Stimulated activated naive CD8-positive, alpha-beta T cell treated with anti-CD3 and anti-CD28 coated beads, Interleukin-15, Interleukin-2, amounts not matched to agents 100 ng/mL and 50 ng/mL, for 24 hours (primary cell): ENCODE data around the gene DGLUCY.
A peak's percentile ranks its signal among the peaks of the same experiment; 100 is the strongest.
"Not testable (repeated sequence)": the region's sequence is repeated elsewhere in the genome, so short reads cannot be mapped to it uniquely, and the experiment has no call there.

Source experiments
- H3K27ac Mint-ChIP-seq: one replicate; pipeline ENCODE4 v1.8.0; 2021; ENCODE audit warnings: mild to moderate bottlenecking, mixed read lengths
- H3K27me3 Mint-ChIP-seq: one replicate; pipeline ENCODE4 v1.8.0; 2021; ENCODE audit warnings: mixed read lengths
- H3K36me3 Mint-ChIP-seq: one replicate; pipeline ENCODE4 v1.8.0; 2021; ENCODE audit warnings: low read depth, mixed read lengths
- H3K4me1 Mint-ChIP-seq: one replicate; pipeline ENCODE4 v1.8.0; 2021; ENCODE audit warnings: low read depth, mixed read lengths
- H3K4me3 Mint-ChIP-seq: one replicate; pipeline ENCODE4 v1.8.0; 2021; ENCODE audit warnings: mild to moderate bottlenecking, mixed read lengths
- H3K9me3 Mint-ChIP-seq: one replicate; pipeline ENCODE4 v1.8.0; 2021; ENCODE audit warnings: mixed read lengths

The DGLUCY gene

DNA sequence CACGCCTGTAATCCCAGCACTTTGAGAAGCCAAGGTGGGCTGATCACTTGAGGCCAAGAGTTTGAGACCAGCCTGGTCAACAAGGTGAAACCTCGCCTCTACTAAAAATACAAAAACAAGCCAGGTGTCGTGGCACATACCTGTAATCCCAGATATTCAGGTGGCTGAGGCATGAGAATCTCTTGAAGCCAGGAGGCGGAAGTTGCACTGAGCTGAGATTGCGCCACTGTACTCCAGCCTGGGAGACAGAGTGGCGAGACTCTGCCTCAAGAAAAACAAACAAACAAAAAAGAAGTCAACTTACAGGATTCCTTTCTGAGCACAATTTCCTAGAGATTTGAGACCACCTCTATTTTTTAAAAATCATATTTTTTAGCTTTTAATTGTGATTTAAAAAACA lies 45.3 kb downstream of the DGLUCY start:
- H3K9me3 Mint-ChIP-seq: no peaks in the 10 kb centered on the region
- peaks cover 45% of the 10 kb centered on the region for H3K36me3 Mint-ChIP-seq
- no peak overlapping the region for H3K4me3 Mint-ChIP-seq
- H3K4me1 Mint-ChIP-seq: peaks cover 13% of the 10 kb centered on the region
- H3K27ac Mint-ChIP-seq: no peak overlapping the region
- H3K27me3 Mint-ChIP-seq: no peaks in the 10 kb centered on the region

DNA sequence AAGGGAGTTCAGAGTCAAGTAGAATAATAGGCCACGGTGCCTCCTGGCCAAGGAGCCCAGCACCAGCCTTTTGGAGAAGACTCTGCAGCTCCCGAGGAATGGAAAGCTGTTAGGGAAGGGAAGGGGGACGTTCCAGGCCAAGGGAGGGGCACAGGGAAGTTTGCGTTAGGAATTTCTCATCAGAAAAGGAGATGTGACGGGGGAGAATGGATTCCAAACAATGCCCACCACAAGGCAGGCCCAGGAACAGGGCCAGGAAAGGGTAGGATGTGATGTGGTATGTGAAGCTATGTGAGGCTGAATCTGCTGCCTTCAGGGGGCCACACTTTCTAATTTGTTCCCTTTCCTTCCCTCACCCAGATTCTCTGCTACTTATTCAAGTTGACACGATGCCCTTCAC lies 46.0 kb downstream of the DGLUCY start:
- Mint-ChIP-seq H3K27ac (no peak overlapping the region), H3K9me3 (no peaks in the 10 kb centered on the region), H3K4me1 (peaks cover 8% of the 10 kb centered on the region), H3K27me3 (no peaks in the 10 kb centered on the region), H3K4me3 (no peak overlapping the region), H3K36me3 (peaks cover 44% of the 10 kb centered on the region)

DNA sequence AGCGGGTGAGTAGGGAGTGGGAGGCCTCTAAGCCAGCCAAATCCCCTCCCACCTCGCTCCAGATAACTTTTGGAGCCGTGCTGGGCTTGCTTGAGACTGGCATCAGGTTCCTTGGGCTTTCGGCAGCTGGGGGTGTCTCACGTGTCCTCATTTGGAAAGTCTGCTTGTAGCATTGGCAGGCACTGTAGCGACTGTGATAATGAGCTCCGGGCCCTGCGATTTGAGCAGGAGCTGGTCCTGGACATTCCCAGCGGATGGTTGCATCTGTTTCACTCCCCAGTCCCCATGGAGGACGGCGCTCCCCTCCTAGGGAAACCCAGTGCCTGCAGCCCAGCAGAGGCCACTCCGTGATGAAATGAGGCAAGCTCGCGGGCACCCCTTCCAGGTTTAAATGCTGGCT lies 49.4 kb downstream of the DGLUCY start:
- Mint-ChIP-seq H3K27ac (no peak overlapping the region), H3K4me1 (no peaks in the 10 kb centered on the region), H3K9me3 (no peaks in the 10 kb centered on the region), H3K4me3 (no peak overlapping the region), H3K27me3 (no peaks in the 10 kb centered on the region), H3K36me3 (peaks cover 56% of the 10 kb centered on the region)

DNA sequence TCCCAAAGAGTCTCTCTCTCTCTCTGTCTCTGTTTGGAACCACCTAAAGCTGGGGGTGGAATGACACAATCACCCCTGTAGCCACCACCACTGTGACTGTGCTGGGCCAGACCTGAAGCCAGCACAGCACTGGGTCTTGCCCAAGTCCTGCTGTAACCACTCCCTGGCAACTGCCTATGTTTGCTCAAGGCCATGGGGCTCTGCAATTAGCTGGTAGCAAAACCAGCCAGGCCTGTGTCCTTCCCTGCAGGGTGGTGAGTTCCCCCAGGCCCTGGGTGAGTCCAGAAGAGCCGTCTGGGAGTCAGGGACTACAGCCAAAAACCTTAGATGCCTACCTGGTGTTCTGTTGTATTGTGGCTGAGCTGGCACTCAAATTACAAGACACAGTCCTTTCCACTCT lies 50.8 kb downstream of the DGLUCY start:
- peaks cover 51% of the 10 kb centered on the region for H3K36me3 Mint-ChIP-seq

DNA sequence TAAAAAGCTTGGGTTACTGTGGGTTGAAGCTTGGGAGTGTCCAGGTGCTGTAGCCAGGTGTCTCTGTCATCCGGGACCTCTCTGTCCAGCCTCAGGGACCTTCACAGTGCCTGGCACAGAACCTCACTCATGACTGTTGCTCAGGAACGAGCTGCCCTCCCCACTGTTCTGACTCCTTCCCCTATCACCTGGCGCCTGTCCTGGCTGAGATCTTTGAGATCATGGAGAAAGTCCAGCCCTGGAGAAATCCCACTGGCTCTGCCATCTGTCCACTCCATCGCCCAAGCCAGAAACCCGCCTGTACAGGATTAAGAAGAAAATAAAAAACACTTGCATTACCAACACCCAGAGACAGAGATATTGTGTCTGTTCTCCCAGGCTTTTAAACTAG lies 53.5 kb downstream of the DGLUCY start:
- Mint-ChIP-seq H3K4me3 (no peak overlapping the region), H3K27me3 (no peaks in the 10 kb centered on the region), H3K36me3 (peaks cover 36% of the 10 kb centered on the region), H3K27ac (peak overlapping the region; percentile 5), H3K4me1 (no peaks in the 10 kb centered on the region), H3K9me3 (no peaks in the 10 kb centered on the region)

More for the DNA sequence above, 50.8 kb downstream of the DGLUCY start:
- no peaks in the 10 kb centered on the region for H3K9me3 Mint-ChIP-seq
- no peak overlapping the region for H3K4me3 Mint-ChIP-seq
- H3K4me1 Mint-ChIP-seq: no peaks in the 10 kb centered on the region
- no peak overlapping the region for H3K27ac Mint-ChIP-seq
- no peaks in the 10 kb centered on the region for H3K27me3 Mint-ChIP-seq

DNA sequence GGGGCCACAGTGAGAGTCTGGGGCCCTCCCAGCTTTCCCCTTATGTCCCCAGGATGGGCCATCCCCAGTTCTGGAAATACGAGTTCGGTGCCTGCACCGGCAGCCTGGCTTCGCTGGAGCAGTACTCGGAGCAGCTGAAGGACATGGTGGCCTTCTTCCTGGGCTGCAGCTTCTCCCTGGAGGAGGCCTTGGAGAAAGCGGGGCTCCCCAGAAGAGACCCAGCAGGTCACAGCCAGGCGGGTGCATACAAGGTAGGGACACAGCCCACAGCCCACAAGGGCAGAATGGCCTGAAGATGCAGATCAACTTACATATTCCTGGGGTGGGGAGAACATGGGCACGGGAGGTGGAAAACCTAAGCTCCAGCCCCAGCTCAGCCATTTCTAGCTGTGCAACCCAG lies 56.1 kb downstream of the DGLUCY start:
- Mint-ChIP-seq H3K27ac (no peak overlapping the region), H3K36me3 (peaks cover 35% of the 10 kb centered on the region)

DNA sequence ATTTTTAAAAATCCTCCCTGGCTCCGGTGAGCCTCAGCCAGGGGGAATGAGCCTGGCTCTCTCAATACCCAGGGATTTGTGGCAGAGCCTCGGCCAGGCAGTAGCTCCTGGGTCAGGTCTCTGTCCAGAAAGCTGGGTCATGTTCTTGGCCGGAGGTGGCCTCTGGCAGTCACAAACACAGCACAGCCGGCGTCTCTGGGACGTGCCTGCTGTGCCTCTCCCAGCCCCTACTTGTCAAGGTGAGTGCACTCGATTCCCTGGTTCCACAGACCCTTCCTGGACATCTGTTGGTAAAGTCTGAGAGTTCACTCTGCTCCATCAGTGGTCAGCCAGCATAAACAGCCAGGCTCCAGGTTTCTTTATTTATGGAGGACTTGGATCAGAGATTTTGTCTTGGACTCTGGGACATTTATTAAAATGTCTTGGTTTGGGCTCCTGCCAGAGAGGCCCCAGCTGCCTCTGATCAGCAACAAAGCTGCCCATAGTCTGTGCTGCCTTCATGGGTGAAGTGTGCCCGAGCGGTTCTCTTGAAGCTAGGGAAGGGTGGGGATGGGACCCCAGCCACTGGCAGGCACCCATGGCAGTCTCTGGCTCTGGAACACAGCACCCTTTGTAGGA lies 56.7 kb downstream of the DGLUCY start:
- H3K27me3 Mint-ChIP-seq: no peaks in the 10 kb centered on the region
- no peak overlapping the region for H3K4me3 Mint-ChIP-seq
- H3K27ac Mint-ChIP-seq: no peak overlapping the region
- peaks cover 32% of the 10 kb centered on the region for H3K36me3 Mint-ChIP-seq
- H3K9me3 Mint-ChIP-seq: no peaks in the 10 kb centered on the region
- peaks cover 4% of the 10 kb centered on the region for H3K4me1 Mint-ChIP-seq

More for the DNA sequence above, 56.1 kb downstream of the DGLUCY start:
- H3K4me3 Mint-ChIP-seq: no peak overlapping the region
- no peaks in the 10 kb centered on the region for H3K9me3 Mint-ChIP-seq
- H3K27me3 Mint-ChIP-seq: no peaks in the 10 kb centered on the region
- H3K4me1 Mint-ChIP-seq: peaks cover 4% of the 10 kb centered on the region

DNA sequence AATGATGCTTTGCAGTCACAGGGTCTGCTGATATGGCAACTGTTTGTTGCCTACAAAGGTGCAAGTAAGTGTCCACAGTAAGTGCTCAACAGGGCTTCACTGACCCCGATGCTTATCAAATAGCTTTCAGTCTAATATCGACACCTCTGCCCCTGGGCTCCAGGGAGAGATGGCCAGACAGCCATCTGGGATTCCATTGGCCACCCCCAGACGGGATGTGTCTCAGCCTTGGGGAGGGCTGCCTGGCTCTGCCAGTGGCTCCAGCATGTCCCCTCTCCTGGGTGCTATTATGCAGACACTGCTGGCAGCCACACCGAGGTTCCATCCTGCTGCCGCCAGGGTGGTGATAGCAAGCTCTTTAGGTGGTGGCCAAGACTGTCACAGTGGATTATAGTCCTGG lies 57.4 kb downstream of the DGLUCY start:
- H3K27ac Mint-ChIP-seq: no peak overlapping the region
- no peaks in the 10 kb centered on the region for H3K27me3 Mint-ChIP-seq

DNA sequence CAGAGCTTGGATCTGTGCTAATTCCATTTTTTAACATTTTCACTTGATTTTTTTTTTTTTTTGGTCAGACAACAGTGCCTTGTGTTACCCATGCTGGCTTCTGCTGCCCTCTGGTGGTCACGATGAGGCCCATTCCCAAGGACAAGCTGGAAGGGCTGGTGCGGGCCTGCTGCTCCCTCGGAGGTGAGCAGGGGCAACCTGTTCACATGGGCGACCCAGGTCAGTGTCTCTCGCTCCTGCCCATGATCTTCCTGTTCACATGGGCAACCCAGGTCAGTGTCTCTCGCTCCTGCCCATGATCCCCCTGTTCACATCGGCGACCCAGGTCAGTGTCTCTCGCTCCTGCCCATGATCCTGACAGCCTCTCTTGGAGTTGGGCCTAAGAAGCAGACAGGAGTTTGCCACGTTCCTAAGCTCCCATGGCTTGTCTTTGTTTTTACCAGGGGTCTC lies 59.4 kb downstream of the DGLUCY start:
- Mint-ChIP-seq H3K36me3 (peaks cover 27% of the 10 kb centered on the region), H3K27ac (no peak overlapping the region), H3K4me3 (no peak overlapping the region), H3K27me3 (no peaks in the 10 kb centered on the region), H3K9me3 (no peaks in the 10 kb centered on the region), H3K4me1 (peaks cover 18% of the 10 kb centered on the region)

More for the DNA sequence above, 57.4 kb downstream of the DGLUCY start:
- Mint-ChIP-seq H3K4me1 (peaks cover 4% of the 10 kb centered on the region), H3K4me3 (no peak overlapping the region), H3K9me3 (no peaks in the 10 kb centered on the region), H3K36me3 (peaks cover 27% of the 10 kb centered on the region)

DNA sequence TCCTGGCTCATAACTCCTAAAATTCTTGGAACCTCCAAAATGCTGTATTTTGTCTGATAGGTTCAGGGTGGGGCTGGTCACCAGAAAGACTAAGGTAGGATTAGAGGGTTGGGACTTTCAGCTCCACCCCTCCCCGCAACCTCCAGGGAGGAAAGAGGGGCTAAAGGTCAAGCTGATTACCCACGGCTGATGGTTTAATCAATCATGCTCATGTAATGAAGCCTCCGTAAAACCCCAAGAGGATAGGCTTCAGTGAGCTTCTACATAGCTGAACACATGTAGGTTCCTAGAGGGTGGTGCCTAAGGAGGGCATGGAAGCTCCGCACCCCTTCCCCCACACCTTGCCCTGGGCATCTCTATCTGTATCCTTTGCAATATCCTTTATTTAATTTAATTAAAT lies 60.0 kb downstream of the DGLUCY start:
- H3K36me3 Mint-ChIP-seq: peaks cover 22% of the 10 kb centered on the region
- H3K9me3 Mint-ChIP-seq: no peaks in the 10 kb centered on the region
- H3K27me3 Mint-ChIP-seq: no peaks in the 10 kb centered on the region
- peaks cover 18% of the 10 kb centered on the region for H3K4me1 Mint-ChIP-seq
- no peak overlapping the region for H3K4me3 Mint-ChIP-seq
- no peak overlapping the region for H3K27ac Mint-ChIP-seq

DNA sequence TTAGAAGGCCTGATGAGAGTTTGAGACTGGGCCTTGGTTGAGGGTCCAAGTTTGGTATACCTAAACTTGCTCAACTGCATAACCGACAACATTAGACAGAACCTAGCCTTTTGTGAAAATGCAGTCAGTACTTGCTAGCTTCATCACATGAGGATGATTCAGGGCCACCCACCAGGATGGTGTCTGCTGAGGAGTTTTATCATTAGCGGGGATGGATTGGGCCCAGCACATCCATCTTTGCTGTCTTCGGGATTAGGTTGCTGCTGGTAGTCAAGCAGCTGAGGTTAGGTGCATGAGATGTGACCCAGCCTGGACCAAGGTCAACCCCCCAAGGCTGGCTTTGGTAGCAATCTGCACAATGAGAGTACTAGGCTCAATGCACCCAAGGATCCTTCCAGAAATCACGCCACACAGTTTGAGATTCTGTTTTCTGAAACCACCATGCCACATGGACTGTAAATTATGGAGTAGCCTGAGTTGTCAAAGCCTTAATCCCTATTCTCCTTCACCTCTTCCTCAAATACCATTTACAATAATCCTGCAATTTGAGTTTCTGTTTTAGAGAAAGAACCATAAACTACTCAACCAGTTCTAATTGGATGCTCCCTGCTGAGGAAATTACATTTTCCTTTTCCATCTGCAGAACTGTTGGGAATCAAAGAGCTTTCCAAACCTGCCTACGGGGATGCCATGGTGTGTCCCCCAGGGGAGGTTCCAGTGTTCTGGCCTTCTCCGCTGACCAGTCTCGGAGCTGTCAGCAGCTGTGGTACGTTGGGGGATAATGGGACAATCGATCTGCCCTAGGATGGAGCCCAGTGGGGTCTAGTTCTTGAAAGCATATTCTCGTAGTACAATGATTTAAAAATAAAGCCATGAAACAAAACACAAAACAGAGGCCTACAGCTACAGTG lies 61.7 kb downstream of the DGLUCY start:
- Mint-ChIP-seq H3K4me1 (peaks cover 18% of the 10 kb centered on the region), H3K27ac (no peak overlapping the region), H3K27me3 (no peaks in the 10 kb centered on the region), H3K36me3 (peaks cover 24% of the 10 kb centered on the region), H3K4me3 (no peak overlapping the region), H3K9me3 (no peaks in the 10 kb centered on the region)

DNA sequence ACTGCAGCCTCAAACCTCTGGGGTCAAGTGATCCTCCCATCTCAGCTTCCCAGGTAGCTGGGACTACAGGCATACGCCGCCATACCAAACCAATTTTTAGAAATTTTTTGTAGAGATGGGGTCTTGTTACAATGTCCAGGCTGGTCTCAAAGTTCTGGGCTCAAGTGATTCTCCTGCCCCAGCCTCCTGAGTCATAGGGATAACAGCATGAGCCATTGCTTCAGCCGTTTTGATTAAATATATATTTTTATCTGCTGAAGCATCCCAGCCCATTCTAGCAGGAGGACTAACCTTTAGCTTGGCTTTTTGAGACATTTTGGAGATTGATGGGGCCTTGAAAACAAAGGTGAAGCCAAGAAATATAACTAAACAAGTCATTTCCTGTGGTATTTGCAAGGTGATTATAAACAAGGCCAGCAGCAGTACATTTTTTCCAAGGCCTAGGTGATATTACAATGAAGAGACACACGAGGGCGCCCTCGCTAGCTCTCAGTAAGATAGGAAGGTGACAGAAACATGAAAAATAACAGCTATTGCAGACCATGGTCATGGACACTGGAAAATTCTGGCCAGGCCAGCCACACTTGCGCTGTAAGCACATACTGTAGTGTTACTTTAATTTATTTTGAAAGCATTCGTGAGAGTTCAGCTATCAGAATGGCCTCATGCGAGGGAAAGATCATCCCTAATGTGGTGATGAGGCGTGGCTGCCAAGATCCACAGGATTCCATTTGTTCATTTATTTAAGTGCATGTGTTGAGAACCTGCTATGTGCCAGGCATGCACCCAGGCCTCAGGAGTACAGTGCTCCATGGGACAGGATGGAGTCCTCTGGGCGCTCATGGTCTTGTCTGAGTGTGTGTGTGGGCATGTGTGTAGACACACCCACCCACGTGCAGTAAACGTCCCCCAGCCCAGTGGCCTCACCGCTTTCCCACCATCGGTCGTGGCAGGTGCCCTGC lies 63.5 kb downstream of the DGLUCY start:
- Mint-ChIP-seq H3K27me3 (no peaks in the 10 kb centered on the region), H3K4me3 (no peak overlapping the region), H3K27ac (peak overlapping the region; percentile 90), H3K9me3 (no peaks in the 10 kb centered on the region), H3K4me1 (peaks cover 18% of the 10 kb centered on the region), H3K36me3 (peaks cover 29% of the 10 kb centered on the region)

DNA sequence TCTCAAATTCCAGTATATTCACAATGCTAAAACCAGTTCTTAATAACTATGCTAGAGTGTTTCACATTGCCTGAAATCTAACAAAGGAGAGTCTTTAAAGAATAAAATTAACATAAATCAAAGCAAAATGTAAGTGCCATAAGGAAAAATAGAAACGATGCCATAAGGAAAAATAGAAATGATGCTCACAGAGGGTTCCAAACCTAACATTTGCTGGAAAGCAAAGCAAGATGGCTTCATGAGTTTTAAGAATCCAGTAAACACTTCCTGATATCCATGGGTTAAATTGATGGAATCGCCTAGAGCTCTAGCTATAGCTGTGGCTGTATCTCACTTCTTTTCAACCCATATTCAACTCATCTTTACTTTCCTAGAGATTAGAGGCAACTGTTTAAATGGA lies 66.7 kb downstream of the DGLUCY start:
- Mint-ChIP-seq H3K9me3 (no peaks in the 10 kb centered on the region), H3K27me3 (no peaks in the 10 kb centered on the region), H3K4me3 (no peak overlapping the region), H3K27ac (no peak overlapping the region), H3K4me1 (peaks cover 14% of the 10 kb centered on the region), H3K36me3 (peaks cover 30% of the 10 kb centered on the region)

DNA sequence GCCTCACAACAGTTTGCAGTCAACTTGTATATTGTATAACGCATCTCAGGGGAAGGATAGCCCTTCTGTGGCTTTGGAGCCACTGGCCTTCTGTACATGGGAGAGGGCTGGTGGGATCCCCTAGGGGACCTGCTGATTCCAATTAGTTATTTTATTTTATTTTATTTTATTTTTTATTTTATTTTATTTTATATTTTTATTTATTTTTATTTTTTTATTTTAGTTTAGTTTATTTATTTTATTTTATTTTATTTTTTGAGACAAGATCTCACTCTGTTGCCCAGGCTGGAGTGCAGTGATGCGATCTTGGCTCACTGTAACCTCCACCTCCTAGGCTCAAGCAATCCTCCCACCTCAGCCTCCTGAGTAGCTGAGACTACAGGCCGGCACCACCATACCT lies 68.9 kb downstream of the DGLUCY start:
- not testable (repeated sequence) for H3K9me3 Mint-ChIP-seq, H3K4me1 Mint-ChIP-seq, H3K4me3 Mint-ChIP-seq, H3K27ac Mint-ChIP-seq, H3K27me3 Mint-ChIP-seq
- peaks cover 33% of the 10 kb centered on the region for H3K36me3 Mint-ChIP-seq

DNA sequence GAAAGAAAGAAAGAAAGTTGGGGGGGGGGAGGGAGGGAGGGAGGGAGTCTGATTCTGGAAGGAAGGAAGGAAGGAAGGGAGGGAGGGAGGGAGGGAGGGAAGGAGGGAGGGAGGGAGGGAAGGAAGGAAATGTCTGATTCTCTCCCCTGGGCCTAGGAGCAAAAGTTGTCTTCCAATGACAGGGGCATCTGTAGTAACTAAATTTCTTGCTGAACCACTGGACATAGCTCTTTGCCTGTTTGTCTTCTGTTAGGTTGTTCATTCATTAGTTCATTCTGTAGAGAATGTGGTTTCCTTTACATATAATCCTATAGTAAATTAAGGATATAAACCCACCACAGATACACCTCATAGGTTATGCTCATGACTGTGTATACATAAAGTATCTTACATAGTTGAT lies 70.7 kb downstream of the DGLUCY start:
- H3K4me3 Mint-ChIP-seq: no peak overlapping the region

More for the DNA sequence above, 70.7 kb downstream of the DGLUCY start:
- Mint-ChIP-seq H3K36me3 (peaks cover 47% of the 10 kb centered on the region), H3K27me3 (no peaks in the 10 kb centered on the region), H3K4me1 (no peaks in the 10 kb centered on the region), H3K9me3 (no peaks in the 10 kb centered on the region), H3K27ac (no peak overlapping the region)
